GM12878 (cell line): ENCODE data around the gene TMEM266.

Experiments used
- BHLHE40 ChIP-seq, 2 experiments: fragments of 450-650 bp in 1 of 2; IDR thresholded peaks; 2 replicates each; pipeline ENCODE4 v1.6.1; 2011 to 2017; ENCODE audit warnings: low read depth in 2 of 2, borderline replicate concordance in 1 of 2, improper control_type of control experiment in 1 of 2, low read length in 1 of 2, mild to moderate bottlenecking in 1 of 2
- CBX3 ChIP-seq: fragments of 200-600 bp; sonication (generic); IDR thresholded peaks from 2 replicates; pipeline ENCODE4 v1.6.1; 2016; ENCODE audit warnings: low read depth, borderline replicate concordance
- CHD4 ChIP-seq: fragments of 200-600 bp; sonication (generic); IDR thresholded peaks from 2 replicates; pipeline ENCODE4 v1.6.1; 2016; ENCODE audit warnings: mild to moderate bottlenecking
- DPF2 ChIP-seq: fragments of 450-650 bp; IDR thresholded peaks from 2 replicates; pipeline ENCODE4 v1.6.1; 2017; ENCODE audit warnings: mild to moderate bottlenecking
- POLR2A ChIP-seq: IDR thresholded peaks from 2 replicates; pipeline ENCODE4 v1.6.1; 2011; ENCODE audit warnings: low read depth, mild to moderate bottlenecking, low read length
- TF ChIP-seq, protein P1 (sequence below): IDR thresholded peaks from 2 replicates; pipeline ENCODE4 v1.6.1; 2012; ENCODE audit warnings: low read depth, low read length, improper control_type of control experiment
- TF ChIP-seq, protein P2 (sequence below): fragments of 450-650 bp; IDR thresholded peaks from 2 replicates; pipeline ENCODE4 v1.6.1; 2016; ENCODE audit warnings: mild to moderate bottlenecking, moderate library complexity, borderline replicate concordance

- TF ChIP-seq, protein P1, sequence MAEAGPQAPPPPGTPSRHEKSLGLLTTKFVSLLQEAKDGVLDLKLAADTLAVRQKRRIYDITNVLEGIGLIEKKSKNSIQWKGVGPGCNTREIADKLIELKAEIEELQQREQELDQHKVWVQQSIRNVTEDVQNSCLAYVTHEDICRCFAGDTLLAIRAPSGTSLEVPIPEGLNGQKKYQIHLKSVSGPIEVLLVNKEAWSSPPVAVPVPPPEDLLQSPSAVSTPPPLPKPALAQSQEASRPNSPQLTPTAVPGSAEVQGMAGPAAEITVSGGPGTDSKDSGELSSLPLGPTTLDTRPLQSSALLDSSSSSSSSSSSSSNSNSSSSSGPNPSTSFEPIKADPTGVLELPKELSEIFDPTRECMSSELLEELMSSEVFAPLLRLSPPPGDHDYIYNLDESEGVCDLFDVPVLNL, result no peak
- TF ChIP-seq BHLHE40 (IDR thresholded peaks at IDR 0.05; ENCODE audit: borderline replicate concordance in 1 of 2, low read depth in 2 of 2, low read length in 1 of 2), result no peak
- no peak for TF ChIP-seq DPF2
- no peak for TF ChIP-seq CHD4
- no peak for TF ChIP-seq CBX3
- no peak for TF ChIP-seq POLR2A
- TF ChIP-seq, protein P2, sequence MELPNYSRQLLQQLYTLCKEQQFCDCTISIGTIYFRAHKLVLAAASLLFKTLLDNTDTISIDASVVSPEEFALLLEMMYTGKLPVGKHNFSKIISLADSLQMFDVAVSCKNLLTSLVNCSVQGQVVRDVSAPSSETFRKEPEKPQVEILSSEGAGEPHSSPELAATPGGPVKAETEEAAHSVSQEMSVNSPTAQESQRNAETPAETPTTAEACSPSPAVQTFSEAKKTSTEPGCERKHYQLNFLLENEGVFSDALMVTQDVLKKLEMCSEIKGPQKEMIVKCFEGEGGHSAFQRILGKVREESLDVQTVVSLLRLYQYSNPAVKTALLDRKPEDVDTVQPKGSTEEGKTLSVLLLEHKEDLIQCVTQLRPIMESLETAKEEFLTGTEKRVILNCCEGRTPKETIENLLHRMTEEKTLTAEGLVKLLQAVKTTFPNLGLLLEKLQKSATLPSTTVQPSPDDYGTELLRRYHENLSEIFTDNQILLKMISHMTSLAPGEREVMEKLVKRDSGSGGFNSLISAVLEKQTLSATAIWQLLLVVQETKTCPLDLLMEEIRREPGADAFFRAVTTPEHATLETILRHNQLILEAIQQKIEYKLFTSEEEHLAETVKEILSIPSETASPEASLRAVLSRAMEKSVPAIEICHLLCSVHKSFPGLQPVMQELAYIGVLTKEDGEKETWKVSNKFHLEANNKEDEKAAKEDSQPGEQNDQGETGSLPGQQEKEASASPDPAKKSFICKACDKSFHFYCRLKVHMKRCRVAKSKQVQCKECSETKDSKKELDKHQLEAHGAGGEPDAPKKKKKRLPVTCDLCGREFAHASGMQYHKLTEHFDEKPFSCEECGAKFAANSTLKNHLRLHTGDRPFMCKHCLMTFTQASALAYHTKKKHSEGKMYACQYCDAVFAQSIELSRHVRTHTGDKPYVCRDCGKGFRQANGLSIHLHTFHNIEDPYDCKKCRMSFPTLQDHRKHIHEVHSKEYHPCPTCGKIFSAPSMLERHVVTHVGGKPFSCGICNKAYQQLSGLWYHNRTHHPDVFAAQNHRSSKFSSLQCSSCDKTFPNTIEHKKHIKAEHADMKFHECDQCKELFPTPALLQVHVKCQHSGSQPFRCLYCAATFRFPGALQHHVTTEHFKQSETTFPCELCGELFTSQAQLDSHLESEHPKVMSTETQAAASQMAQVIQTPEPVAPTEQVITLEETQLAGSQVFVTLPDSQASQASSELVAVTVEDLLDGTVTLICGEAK, result no peak
These were observed 92.4 kb downstream of the TMEM266 start for GRCh38 chr15:76152197-76152596.
